ENCODE results near the gene ZCWPW1.

DNA sequence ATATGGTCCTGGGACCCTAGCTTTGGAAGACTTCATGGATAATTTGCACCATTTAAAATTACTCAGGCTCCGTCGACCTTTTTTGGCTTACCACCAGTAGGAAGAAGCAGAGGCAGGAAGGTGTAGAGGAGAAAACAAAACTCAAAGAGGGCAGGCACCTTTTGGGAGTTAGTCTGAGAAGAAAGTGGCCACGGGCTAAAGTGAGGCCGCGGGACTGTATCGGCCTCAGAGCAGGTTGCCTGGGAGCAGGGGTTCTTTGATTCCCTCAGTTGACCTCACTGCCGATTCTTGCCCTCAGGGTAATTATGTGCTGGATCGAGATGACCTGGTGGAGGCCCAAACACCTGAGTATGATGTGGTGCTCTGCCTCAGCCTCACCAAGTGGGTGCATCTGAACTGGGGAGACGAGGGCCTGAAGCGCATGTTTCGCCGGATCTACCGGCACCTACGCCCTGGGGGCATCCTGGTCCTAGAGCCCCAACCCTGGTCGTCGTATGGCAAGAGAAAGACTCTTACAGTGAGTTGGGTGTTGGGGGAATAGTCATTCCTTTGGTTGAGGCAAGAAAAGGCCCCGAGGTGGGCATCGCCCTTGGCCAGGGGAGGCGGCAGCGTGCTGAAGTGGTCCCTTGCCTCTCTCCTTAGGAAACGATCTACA lies 4.2 kb upstream of the ZCWPW1 start:
- no peak; the same call in 1 of the 2 replicates for TF ChIP-seq POLR2AphosphoS5 (IDR thresholded peaks at IDR 0.05; ENCODE audit: borderline replicate concordance, low read depth, low read length)
- no peak for TF ChIP-seq EZH2 (IDR thresholded peaks at IDR 0.05)
- no peak for TF ChIP-seq FOXP2 (optimal IDR thresholded peaks at IDR 0.05; ENCODE audit: control extremely low read depth, extremely low read length, insufficient read depth)

All from SK-N-MC (cell line).